Transverse colon (tissue), 3 donors: ENCODE results near the gene RNF144B.

Source experiments
- EP300 ChIP-seq: sonication (generic); formaldehyde crosslinking; IDR thresholded peaks from one replicate; pipeline ENCODE4 v1.6.1; 2017; ENCODE audit warnings: antibody characterized with exemption, low read depth
- POLR2A ChIP-seq: fragments of 450-650 bp; IDR thresholded peaks from one replicate; pipeline ENCODE4 v1.6.1; 2016; ENCODE audit warnings: antibody characterized with exemption, mild to moderate bottlenecking, moderate library complexity
- POLR2AphosphoS5 ChIP-seq, 3 donors: sonication (generic); formaldehyde crosslinking; IDR thresholded peaks; one replicate each; pipeline ENCODE4 v1.6.1; 2016; ENCODE audit warnings: antibody characterized with exemption in 3 of 3

GRCh38 chr6:18390476-18390875, 3.3 kb downstream of the RNF144B start:
- TF ChIP-seq POLR2A (no peak), EP300 (no peak), POLR2AphosphoS5 (IDR thresholded peaks at IDR 0.05) (no peak)
